Fibroblast of mammary gland (primary cell): ENCODE measurements around the gene KIF5C.

Experiments
- DNase-seq: peaks from one replicate; pipeline ENCODE4 v3.0.0-alpha.2; 2010; ENCODE audit warnings: low read depth
- H3K4me3 ChIP-seq: 2 replicates; pipeline ENCODE4 v1.5.1; 2011; ENCODE audit warnings: low read depth, mild to moderate bottlenecking, low read length, moderate library complexity; ENCODE audit not compliant: control insufficient read depth
- TF ChIP-seq, protein P1 (sequence below): conservative IDR thresholded peaks from 2 replicates; pipeline ENCODE4 v1.5.1; 2011; ENCODE audit warnings: low read depth, low read length, inconsistent platforms; ENCODE audit not compliant: control insufficient read depth, insufficient read depth

Gene KIF5C

DNA sequence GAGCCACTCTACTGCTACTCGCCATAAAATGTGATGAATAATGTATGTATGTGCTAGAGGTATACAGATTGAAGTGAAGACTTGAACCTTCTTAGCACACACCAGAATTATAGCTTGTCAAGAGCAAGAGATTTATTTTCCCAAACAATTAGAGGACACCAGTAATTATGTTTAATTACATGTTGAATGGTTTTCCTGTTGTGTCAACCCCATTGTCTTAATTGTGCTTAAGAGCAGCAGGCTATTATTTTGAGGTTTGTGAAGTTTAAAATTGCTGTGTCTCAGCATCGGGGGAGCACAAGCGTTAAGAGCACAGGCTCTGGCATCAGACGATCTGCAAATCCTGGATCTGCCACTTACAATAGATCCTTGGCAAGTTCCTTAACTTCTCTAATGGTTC is 29.0 kb downstream of the KIF5C start:
- TF ChIP-seq, protein P1, sequence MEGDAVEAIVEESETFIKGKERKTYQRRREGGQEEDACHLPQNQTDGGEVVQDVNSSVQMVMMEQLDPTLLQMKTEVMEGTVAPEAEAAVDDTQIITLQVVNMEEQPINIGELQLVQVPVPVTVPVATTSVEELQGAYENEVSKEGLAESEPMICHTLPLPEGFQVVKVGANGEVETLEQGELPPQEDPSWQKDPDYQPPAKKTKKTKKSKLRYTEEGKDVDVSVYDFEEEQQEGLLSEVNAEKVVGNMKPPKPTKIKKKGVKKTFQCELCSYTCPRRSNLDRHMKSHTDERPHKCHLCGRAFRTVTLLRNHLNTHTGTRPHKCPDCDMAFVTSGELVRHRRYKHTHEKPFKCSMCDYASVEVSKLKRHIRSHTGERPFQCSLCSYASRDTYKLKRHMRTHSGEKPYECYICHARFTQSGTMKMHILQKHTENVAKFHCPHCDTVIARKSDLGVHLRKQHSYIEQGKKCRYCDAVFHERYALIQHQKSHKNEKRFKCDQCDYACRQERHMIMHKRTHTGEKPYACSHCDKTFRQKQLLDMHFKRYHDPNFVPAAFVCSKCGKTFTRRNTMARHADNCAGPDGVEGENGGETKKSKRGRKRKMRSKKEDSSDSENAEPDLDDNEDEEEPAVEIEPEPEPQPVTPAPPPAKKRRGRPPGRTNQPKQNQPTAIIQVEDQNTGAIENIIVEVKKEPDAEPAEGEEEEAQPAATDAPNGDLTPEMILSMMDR, result no peak
- no peak overlapping the region for H3K4me3 ChIP-seq
- no peak for DNase-seq

DNA sequence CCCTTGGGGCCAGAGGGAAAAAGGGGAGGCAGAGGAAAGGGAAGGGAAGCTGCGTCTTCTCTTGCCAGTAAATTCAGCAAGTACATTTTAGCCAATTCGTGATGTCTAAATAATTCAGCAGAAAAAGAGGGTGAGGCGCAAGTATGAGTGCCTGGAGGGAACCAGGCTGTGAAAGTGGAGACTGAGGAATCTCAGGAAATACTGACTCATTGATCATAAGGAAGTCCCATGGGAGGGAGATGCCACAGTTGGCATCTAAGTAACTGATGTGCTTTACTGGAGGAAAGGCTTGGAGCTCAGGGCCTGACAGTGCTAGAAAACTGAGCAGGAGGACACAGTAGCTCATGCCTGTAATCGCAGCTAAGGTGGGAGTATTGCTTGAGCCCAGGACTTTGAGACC is 31.1 kb downstream of the KIF5C start:
- no peak overlapping the region for H3K4me3 ChIP-seq
- peak; percentile 25 for DNase-seq
- TF ChIP-seq, protein P1, result no peak

DNA sequence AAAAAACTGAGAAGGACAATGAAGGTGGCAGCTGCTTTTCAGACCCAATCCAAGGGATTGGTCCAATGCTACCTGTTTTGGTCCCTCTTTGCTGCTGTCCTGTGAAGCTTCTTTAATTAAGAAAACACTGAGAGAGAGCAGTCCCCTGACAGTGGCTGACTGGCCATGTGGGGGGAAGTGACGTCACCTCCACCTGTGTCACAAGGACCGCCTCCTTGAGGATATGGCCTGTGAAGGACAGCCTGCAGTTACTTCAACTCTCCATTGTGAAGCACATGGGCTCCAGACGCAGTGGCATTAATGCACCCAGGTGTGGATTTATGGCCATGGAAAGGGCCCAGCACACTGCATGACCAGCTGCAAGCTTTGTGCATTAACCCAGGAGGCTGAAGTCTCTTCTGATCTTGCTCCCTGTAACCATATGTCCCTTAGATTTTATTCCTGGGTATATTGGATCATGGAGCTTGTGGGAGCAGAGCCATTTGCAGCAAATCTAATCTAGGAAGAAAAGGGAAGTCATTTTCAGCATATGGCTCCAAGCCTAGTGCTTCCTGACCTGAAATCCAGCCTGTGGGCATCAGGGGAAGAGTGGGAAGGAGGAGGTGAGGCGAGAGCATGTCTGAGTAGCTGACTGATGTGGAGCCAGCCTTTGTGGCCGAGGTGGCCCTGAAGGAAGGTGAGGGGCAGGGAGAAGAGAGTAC is 32.2 kb downstream of the KIF5C start:
- TF ChIP-seq, protein P1, result no peak
- H3K4me3 ChIP-seq, result no peak overlapping the region
- DNase-seq, result no peak

DNA sequence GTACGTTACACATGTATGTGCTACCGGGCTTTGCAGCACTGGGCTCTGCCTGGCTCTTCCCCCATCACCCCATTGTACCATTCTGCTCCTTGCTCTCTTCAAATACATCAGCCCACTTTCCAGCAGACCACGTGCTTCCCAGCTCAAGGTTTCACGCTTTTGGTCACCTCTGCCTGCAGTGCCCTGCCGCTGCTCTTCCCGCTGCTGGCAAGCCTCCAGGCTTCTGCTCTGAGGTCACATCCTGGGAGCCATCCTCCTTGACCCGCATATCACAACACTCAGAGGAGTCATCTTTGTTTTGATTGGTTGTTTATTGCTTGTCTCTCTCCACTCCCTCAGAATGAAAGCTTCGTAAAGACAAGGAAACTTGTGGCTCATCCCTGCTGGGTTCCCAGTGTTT is 34.1 kb downstream of the KIF5C start:
- DNase-seq, result peak; percentile 22
- TF ChIP-seq, protein P1, result no peak
- no peak overlapping the region for H3K4me3 ChIP-seq

DNA sequence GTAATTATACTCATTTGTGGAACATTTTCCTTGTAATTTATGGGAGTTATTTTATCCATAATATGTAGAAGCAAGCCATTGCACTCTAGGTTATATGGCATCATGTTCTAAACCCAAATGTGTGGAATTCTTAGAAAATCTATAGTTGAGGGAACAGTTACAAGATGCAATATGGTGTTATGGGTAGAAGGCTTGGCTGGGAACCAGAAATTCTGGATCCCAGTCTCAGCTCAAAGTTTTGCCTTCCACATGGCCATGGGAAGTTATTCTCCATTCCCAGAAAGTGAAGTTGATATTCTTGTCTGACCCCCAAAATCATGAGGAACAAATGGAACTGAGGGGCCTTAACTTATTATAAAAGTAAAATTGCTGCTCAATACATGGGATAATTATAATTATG is 38.0 kb downstream of the KIF5C start:
- H3K4me3 ChIP-seq, result no peak overlapping the region
- no peak for DNase-seq
- TF ChIP-seq, protein P1, result no peak

DNA sequence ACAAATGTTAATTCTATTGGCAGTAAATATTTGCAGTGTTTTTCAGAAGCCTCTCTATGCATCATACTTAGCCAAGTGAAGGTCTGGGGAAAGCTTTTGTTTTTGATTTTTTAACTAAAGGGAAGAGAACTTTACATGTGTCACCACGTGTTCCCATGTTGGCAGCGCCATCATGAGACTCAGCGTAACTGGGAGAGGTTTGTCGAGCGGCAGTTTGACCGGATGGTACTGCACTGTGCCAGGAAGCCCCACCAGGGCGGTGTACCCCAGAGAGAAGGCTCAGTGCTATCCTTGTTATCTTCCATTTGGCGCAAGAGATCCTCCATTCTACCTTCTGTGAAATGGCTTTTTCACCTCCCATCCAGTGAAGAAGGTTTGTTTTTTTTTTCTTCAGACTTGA is 38.5 kb downstream of the KIF5C start:
- no peak overlapping the region for H3K4me3 ChIP-seq
- TF ChIP-seq, protein P1, result no peak
- DNase-seq, result no peak

DNA sequence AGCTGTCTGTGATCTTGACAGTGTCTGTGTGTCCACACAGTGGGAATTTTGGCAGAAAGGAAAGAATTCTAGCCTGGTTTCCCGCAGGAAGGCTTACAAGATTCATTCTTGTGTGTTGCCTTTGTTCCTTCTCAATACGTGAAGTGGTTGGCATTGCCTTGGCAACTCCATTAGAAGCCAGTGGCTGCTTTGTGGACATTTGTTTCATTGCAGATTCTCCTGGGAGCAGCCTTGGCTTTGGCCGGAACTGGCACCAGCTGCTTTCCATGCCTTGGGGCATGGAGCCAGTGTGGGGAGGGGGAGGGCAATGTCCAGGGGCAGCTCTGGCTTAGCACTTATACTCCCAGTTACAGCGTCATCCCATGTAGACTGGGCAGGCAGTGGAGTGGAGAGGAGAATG is 39.4 kb downstream of the KIF5C start:
- no peak for DNase-seq
- H3K4me3 ChIP-seq, result no peak overlapping the region
- TF ChIP-seq, protein P1, result no peak
